Measurements from ENCODE around the gene NMRAL1.

- TF ChIP-seq, protein P1, sequence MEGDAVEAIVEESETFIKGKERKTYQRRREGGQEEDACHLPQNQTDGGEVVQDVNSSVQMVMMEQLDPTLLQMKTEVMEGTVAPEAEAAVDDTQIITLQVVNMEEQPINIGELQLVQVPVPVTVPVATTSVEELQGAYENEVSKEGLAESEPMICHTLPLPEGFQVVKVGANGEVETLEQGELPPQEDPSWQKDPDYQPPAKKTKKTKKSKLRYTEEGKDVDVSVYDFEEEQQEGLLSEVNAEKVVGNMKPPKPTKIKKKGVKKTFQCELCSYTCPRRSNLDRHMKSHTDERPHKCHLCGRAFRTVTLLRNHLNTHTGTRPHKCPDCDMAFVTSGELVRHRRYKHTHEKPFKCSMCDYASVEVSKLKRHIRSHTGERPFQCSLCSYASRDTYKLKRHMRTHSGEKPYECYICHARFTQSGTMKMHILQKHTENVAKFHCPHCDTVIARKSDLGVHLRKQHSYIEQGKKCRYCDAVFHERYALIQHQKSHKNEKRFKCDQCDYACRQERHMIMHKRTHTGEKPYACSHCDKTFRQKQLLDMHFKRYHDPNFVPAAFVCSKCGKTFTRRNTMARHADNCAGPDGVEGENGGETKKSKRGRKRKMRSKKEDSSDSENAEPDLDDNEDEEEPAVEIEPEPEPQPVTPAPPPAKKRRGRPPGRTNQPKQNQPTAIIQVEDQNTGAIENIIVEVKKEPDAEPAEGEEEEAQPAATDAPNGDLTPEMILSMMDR (IDR thresholded peaks at IDR 0.05; ENCODE audit: insufficient read depth, low read depth, low read length), result no peak
- TF ChIP-seq EZH2 (IDR thresholded peaks at IDR 0.05; ENCODE audit: insufficient read depth, low read length), result no peak
Measured at GRCh38 chr16:4515611-4516233, 41.3 kb upstream of the NMRAL1 start.

Measured in astrocyte (in vitro differentiated cells and primary cell).